PC-3 (cell line): Measurements from ENCODE around the gene HSPA1L.

Experiments
- CTCF ChIP-seq: fragments of 300-600 bp; sonication (generic); conservative IDR thresholded peaks from 2 replicates; pipeline ENCODE4 v1.5.1; 2017; ENCODE audit warnings: antibody characterized with exemption, low read depth, mild to moderate bottlenecking, low read length
- EZH2 ChIP-seq: fragments of 300-600 bp; sonication (generic); IDR thresholded peaks from one replicate; pipeline ENCODE4 v1.6.1; 2017; ENCODE audit warnings: antibody characterized with exemption, mild to moderate bottlenecking, low read length; ENCODE audit not compliant: unreplicated experiment
- EZH2phosphoT487 ChIP-seq: fragments of 300-600 bp; sonication (generic); IDR thresholded peaks from 2 replicates; pipeline ENCODE4 v1.6.1; 2018; ENCODE audit warnings: mild to moderate bottlenecking, antibody characterized with exemption, low read length, borderline replicate concordance

GRCh38 chr6:31770860-31771259 lies 44.2 kb downstream of the HSPA1L start:
- TF ChIP-seq EZH2 (no peak), CTCF (no peak), EZH2phosphoT487 (no peak)
